Activated naive CD8-positive, alpha-beta T cell treated with anti-CD3 and anti-CD28 coated beads for 36 hours (primary cell): Measurements from ENCODE around the gene NHLH1. TPM values are rescaled to one million over a fixed set of nuclear protein-coding genes. Genes with fewer than 3 reads are reported as not detected.

ENCODE experiments used
- DNase-seq: peaks from one replicate; pipeline ENCODE4 v3.0.0; 2021
- H3K27ac Mint-ChIP-seq: one replicate; pipeline ENCODE4 v1.8.0; 2022; ENCODE audit warnings: mild to moderate bottlenecking, moderate library complexity, mixed read lengths
- H3K27me3 Mint-ChIP-seq: one replicate; pipeline ENCODE4 v1.8.0; 2022; ENCODE audit warnings: mild to moderate bottlenecking, mixed read lengths
- H3K36me3 Mint-ChIP-seq: one replicate; pipeline ENCODE4 v1.8.0; 2021; ENCODE audit warnings: mild to moderate bottlenecking, mixed read lengths
- H3K4me1 Mint-ChIP-seq: one replicate; pipeline ENCODE4 v1.8.0; 2021; ENCODE audit warnings: mixed read lengths
- H3K4me3 Mint-ChIP-seq: one replicate; pipeline ENCODE4 v1.8.0; 2022; ENCODE audit warnings: mild to moderate bottlenecking, moderate library complexity, mixed read lengths
- H3K9me3 Mint-ChIP-seq: one replicate; pipeline ENCODE4 v1.8.0; 2022; ENCODE audit warnings: mixed read lengths
- total RNA-seq, 2 experiments: library from RNA; stranded (reverse); gene quantifications; one replicate each; pipeline ENCODE4 v1.2.3, GENCODE V29; 2021

NHLH1 gene
- under 1 TPM; 0.34 to 0.52 TPM for total RNA-seq

- Mint-ChIP-seq H3K27ac (no peak within 1 kb of the TSS), H3K36me3 (no peaks in the 10 kb centered on the region), H3K4me1 (no peaks in the 10 kb centered on the region), H3K9me3 (no peaks in the 10 kb centered on the region), H3K27me3 (no peaks in the 10 kb centered on the region), H3K4me3 (no peak within 1 kb of the TSS)
- no peak for DNase-seq
Measured at GRCh38 chr1:160366731-160367515, at the start of gene NHLH1. Gene NHLH1 (plus strand): TSS chr1:160367071. CDS start chr1:160370732, 3,661 bp downstream.

GRCh38 chr1:160322831-160323230, 44.0 kb upstream of the NHLH1 start:
- H3K4me1 Mint-ChIP-seq = peaks cover 9% of the 10 kb centered on the region
- no peak overlapping the region for H3K27ac Mint-ChIP-seq
- H3K36me3 Mint-ChIP-seq = peaks cover 35% of the 10 kb centered on the region
- DNase-seq = no peak
- no peaks in the 10 kb centered on the region for H3K27me3 Mint-ChIP-seq
- no peaks in the 10 kb centered on the region for H3K9me3 Mint-ChIP-seq
- H3K4me3 Mint-ChIP-seq = no peak overlapping the region

DNA sequence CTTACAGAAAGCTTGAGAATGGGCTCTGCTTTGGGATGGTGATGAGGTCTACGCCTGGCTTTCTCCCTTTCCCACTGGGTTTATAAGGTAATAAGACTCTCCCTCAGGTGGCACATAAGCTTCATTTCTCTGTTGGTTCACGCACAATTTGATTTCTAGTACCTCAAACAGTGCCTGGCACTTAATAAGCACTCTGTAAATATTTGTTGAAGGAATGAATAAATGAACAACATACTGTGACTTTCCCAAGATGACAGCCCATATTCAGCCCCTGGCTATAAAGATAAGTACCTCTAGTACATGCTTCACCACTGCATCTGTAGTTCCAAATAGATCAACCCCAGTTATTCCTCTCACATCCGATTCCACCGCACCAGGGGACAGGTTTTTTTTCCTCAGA, 41.6 kb upstream of the NHLH1 start:
- H3K27ac Mint-ChIP-seq = no peak overlapping the region
- H3K36me3 Mint-ChIP-seq = peaks cover 24% of the 10 kb centered on the region

GRCh38 chr1:160326418-160326817, 40.5 kb upstream of the NHLH1 start:
- no peaks in the 10 kb centered on the region for H3K27me3 Mint-ChIP-seq
- H3K27ac Mint-ChIP-seq = no peak overlapping the region
- H3K36me3 Mint-ChIP-seq = peaks cover 22% of the 10 kb centered on the region

More for the DNA sequence above, 41.6 kb upstream of the NHLH1 start:
- no peak for DNase-seq
- no peaks in the 10 kb centered on the region for H3K9me3 Mint-ChIP-seq
- H3K27me3 Mint-ChIP-seq = no peaks in the 10 kb centered on the region
- H3K4me3 Mint-ChIP-seq = no peak overlapping the region
- H3K4me1 Mint-ChIP-seq = peaks cover 2% of the 10 kb centered on the region

DNA sequence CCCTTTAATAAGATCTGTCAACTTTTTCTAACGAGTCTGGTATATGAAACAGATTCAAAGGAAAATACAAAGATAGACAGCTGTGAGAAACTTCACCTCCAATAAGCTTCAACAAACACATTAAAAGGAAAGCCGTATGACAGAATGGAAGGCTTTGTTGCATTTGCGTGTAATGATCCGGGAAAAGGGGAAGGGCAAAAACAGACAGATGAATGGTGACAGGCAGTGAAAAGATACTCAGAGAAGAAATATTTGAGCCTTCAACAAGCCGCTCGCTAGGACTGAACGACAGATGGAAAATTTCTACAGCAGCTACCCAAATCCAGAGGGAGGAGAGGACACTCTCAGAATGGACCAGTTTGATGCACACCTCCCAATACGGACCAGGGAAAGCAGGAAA, 38.7 kb upstream of the NHLH1 start:
- Mint-ChIP-seq H3K9me3 (no peaks in the 10 kb centered on the region), H3K36me3 (peaks cover 17% of the 10 kb centered on the region), H3K27ac (no peak overlapping the region), H3K27me3 (no peaks in the 10 kb centered on the region), H3K4me3 (no peak overlapping the region), H3K4me1 (no peaks in the 10 kb centered on the region)
- DNase-seq = no peak

More at GRCh38 chr1:160326418-160326817, 40.5 kb upstream of the NHLH1 start:
- DNase-seq = no peak
- H3K9me3 Mint-ChIP-seq = no peaks in the 10 kb centered on the region
- H3K4me3 Mint-ChIP-seq = no peak overlapping the region
- H3K4me1 Mint-ChIP-seq = no peaks in the 10 kb centered on the region

- Mint-ChIP-seq H3K27me3 (no peaks in the 10 kb centered on the region), H3K36me3 (peaks cover 13% of the 10 kb centered on the region)
Measured at GRCh38 chr1:160330119-160330518, 36.8 kb upstream of the NHLH1 start.

GRCh38 chr1:160332516-160332915, 34.4 kb upstream of the NHLH1 start:
- Mint-ChIP-seq H3K36me3 (peaks cover 7% of the 10 kb centered on the region), H3K4me3 (no peak overlapping the region), H3K4me1 (peaks cover 1% of the 10 kb centered on the region), H3K9me3 (no peaks in the 10 kb centered on the region), H3K27me3 (no peaks in the 10 kb centered on the region), H3K27ac (no peak overlapping the region)
- DNase-seq = no peak

More at GRCh38 chr1:160330119-160330518, 36.8 kb upstream of the NHLH1 start:
- no peaks in the 10 kb centered on the region for H3K9me3 Mint-ChIP-seq
- H3K4me3 Mint-ChIP-seq = no peak overlapping the region
- H3K27ac Mint-ChIP-seq = no peak overlapping the region
- H3K4me1 Mint-ChIP-seq = peaks cover 1% of the 10 kb centered on the region
- DNase-seq = no peak

DNA sequence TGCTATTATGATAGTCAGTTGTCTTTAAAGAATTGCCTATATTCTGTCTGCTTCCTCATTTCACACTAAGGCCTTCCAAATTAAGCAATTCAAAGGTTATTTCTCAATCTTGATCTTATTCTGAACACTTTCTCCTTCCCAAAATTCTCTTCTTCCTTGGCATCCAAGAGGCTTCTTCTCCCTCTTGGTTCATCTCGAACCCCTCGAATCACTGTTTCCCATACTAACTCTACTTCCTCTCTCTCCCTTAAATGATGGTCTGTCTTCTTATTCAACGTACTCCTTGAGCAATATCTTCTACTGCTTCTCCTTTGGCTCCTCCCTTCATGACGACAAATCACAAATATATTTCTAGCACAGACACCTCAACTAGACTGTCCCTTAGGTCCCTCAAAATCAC, 28.3 kb upstream of the NHLH1 start:
- Mint-ChIP-seq H3K27ac (no peak overlapping the region), H3K4me1 (peaks cover 24% of the 10 kb centered on the region), H3K36me3 (peaks cover 10% of the 10 kb centered on the region)

GRCh38 chr1:160340146-160340545, 26.7 kb upstream of the NHLH1 start:
- no peaks in the 10 kb centered on the region for H3K27me3 Mint-ChIP-seq
- H3K9me3 Mint-ChIP-seq = no peaks in the 10 kb centered on the region
- peaks cover 35% of the 10 kb centered on the region for H3K4me1 Mint-ChIP-seq
- no peak for DNase-seq
- H3K27ac Mint-ChIP-seq = no peak overlapping the region
- H3K4me3 Mint-ChIP-seq = no peak overlapping the region
- H3K36me3 Mint-ChIP-seq = peaks cover 16% of the 10 kb centered on the region

More for the DNA sequence above, 28.3 kb upstream of the NHLH1 start:
- no peak for DNase-seq
- Mint-ChIP-seq H3K27me3 (no peaks in the 10 kb centered on the region), H3K4me3 (no peak overlapping the region), H3K9me3 (no peaks in the 10 kb centered on the region)

DNA sequence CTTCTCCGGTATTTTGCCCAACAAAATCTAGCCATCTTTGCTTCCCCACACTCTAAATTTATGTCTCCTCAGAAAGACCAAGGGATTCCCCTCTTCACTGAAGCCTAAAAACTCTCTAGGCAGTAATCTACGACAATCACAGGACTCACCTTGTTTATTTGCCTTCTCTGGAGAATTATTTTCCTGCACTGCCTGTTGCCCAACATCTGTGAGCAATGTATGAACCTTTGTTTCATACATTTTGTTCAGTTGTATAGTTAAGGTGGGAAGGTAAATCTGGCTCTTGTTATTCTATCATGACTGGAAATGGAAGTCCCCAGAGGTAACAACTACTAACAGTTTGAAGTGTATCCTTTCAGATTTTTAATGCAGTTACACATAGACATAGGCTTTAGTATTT, 26.0 kb upstream of the NHLH1 start:
- H3K4me3 Mint-ChIP-seq = peak overlapping the region; percentile 38
- H3K4me1 Mint-ChIP-seq = peaks cover 35% of the 10 kb centered on the region
- H3K27me3 Mint-ChIP-seq = no peaks in the 10 kb centered on the region
- H3K9me3 Mint-ChIP-seq = no peaks in the 10 kb centered on the region
- H3K36me3 Mint-ChIP-seq = peaks cover 18% of the 10 kb centered on the region
- peak overlapping the region; percentile 18 for H3K27ac Mint-ChIP-seq
- DNase-seq = no peak

- no peaks in the 10 kb centered on the region for H3K27me3 Mint-ChIP-seq
- no peaks in the 10 kb centered on the region for H3K9me3 Mint-ChIP-seq
- no peak for DNase-seq
- peaks cover 18% of the 10 kb centered on the region for H3K36me3 Mint-ChIP-seq
- H3K4me3 Mint-ChIP-seq = peak overlapping the region; percentile 100
- peaks cover 43% of the 10 kb centered on the region for H3K4me1 Mint-ChIP-seq
- peak overlapping the region; percentile 100 for H3K27ac Mint-ChIP-seq
Measured at GRCh38 chr1:160342526-160342925, 24.3 kb upstream of the NHLH1 start.

GRCh38 chr1:160342953-160343869, 23.7 kb upstream of the NHLH1 start, which contains the start of the genes COPA and NCSTN:
Gene COPA (minus strand): TSS chr1:160343250. CDS start chr1:160343170, 80 bp downstream.
Gene NCSTN (plus strand): TSS chr1:160343383. CDS start chr1:160343397, 14 bp downstream.
- peak within 1 kb of the TSS; percentile 100 for H3K4me3 Mint-ChIP-seq
- peak within 1 kb of the TSS; percentile 100 for H3K27ac Mint-ChIP-seq
- H3K27me3 Mint-ChIP-seq = no peaks in the 10 kb centered on the region
- H3K4me1 Mint-ChIP-seq = peaks cover 42% of the 10 kb centered on the region
- peaks cover 20% of the 10 kb centered on the region for H3K36me3 Mint-ChIP-seq
- H3K9me3 Mint-ChIP-seq = no peaks in the 10 kb centered on the region
- DNase-seq = peak; percentile 90

GRCh38 chr1:160344241-160344640, 22.6 kb upstream of the NHLH1 start:
- Mint-ChIP-seq H3K4me1 (peaks cover 42% of the 10 kb centered on the region), H3K36me3 (peaks cover 14% of the 10 kb centered on the region), H3K4me3 (peak overlapping the region; percentile 100), H3K9me3 (no peaks in the 10 kb centered on the region), H3K27me3 (no peaks in the 10 kb centered on the region), H3K27ac (peak overlapping the region; percentile 100)
- DNase-seq = no peak

GRCh38 chr1:160344936-160345335, 21.9 kb upstream of the NHLH1 start:
- DNase-seq = no peak
- Mint-ChIP-seq H3K4me1 (peaks cover 43% of the 10 kb centered on the region), H3K36me3 (peaks cover 15% of the 10 kb centered on the region), H3K4me3 (peak overlapping the region; percentile 100), H3K9me3 (no peaks in the 10 kb centered on the region), H3K27ac (no peak overlapping the region), H3K27me3 (no peaks in the 10 kb centered on the region)

GRCh38 chr1:160346463-160346862, 20.4 kb upstream of the NHLH1 start:
- Mint-ChIP-seq H3K27me3 (no peaks in the 10 kb centered on the region), H3K9me3 (no peaks in the 10 kb centered on the region), H3K36me3 (peaks cover 15% of the 10 kb centered on the region), H3K4me1 (peaks cover 29% of the 10 kb centered on the region), H3K27ac (no peak overlapping the region), H3K4me3 (no peak overlapping the region)
- no peak for DNase-seq
